Vagina (tissue), 2 donors: ENCODE data around the gene NKPD1.

Source experiments
- CTCF ChIP-seq, 3 experiments: fragments of 450-650 bp in 2 of 3; fragments of 200-600 bp in 1 of 3; sonication (generic) in 1 of 3; IDR thresholded peaks; one replicate each; pipeline ENCODE4 v1.5.1; 2017 to 2019; ENCODE audit warnings: antibody characterized with exemption in 3 of 3, mild to moderate bottlenecking in 2 of 3, moderate library complexity in 2 of 3
- POLR2AphosphoS5 ChIP-seq, 2 donors: sonication (generic); formaldehyde crosslinking; IDR thresholded peaks; one replicate each; pipeline ENCODE4 v1.9.0; 2017; ENCODE audit warnings: antibody characterized with exemption in 2 of 2, mild to moderate bottlenecking in 2 of 2, low read depth in 1 of 2; ENCODE audit not compliant: insufficient read depth in 1 of 2

GRCh38 chr19:45166723-45167252 lies 6.0 kb upstream of the NKPD1 start:
- TF ChIP-seq CTCF (IDR thresholded peaks at IDR 0.05), result no peak
- no peak for TF ChIP-seq POLR2AphosphoS5 (IDR thresholded peaks at IDR 0.05; ENCODE audit: insufficient read depth in 1 of 2, low read depth in 1 of 2)
